Trophoblast cell (in vitro differentiated cells and primary cell): ENCODE measurements around the gene EYS.
A peak's percentile ranks its signal among the peaks of the same experiment; 100 is the strongest.

Experiments
- DNase-seq, 2 donors: peaks; one replicate each; pipeline ENCODE4 v3.0.0-alpha.2; 2016
- H2AFZ ChIP-seq: 2 replicates; pipeline ENCODE4 v1.6.1; 2013; ENCODE audit warnings: low read length, moderate library complexity, mild to moderate bottlenecking; ENCODE audit not compliant: insufficient read depth, poor library complexity
- H2AK5ac ChIP-seq: 2 replicates; pipeline ENCODE4 v1.6.1; 2013; ENCODE audit warnings: mild to moderate bottlenecking, low read length
- H2BK120ac ChIP-seq: 2 replicates; pipeline ENCODE4 v1.6.1; 2013; ENCODE audit warnings: low read length, mild to moderate bottlenecking, moderate library complexity; ENCODE audit not compliant: insufficient read depth, poor library complexity
- H2BK12ac ChIP-seq: 2 replicates; pipeline ENCODE4 v1.6.1; 2013; ENCODE audit warnings: mild to moderate bottlenecking, low read length, moderate library complexity
- H2BK5ac ChIP-seq: 2 replicates; pipeline ENCODE4 v1.6.1; 2013; ENCODE audit warnings: low read length, low read depth, moderate library complexity, mild to moderate bottlenecking; ENCODE audit not compliant: poor library complexity
- H3K14ac ChIP-seq: 2 replicates; pipeline ENCODE4 v1.6.1; 2013; ENCODE audit warnings: mild to moderate bottlenecking, low read length
- H3K18ac ChIP-seq: 2 replicates; pipeline ENCODE4 v1.6.1; 2013; ENCODE audit warnings: mild to moderate bottlenecking, low read length
- H3K23ac ChIP-seq: 2 replicates; pipeline ENCODE4 v1.6.1; 2013; ENCODE audit warnings: low read length
- H3K27ac ChIP-seq: 2 replicates; pipeline ENCODE4 v1.5.1; 2013; ENCODE audit warnings: low read depth, mild to moderate bottlenecking, inconsistent platforms, low read length, moderate library complexity
- H3K27me3 ChIP-seq: 2 replicates; pipeline ENCODE4 v1.6.1; 2013; ENCODE audit warnings: inconsistent platforms, mild to moderate bottlenecking, low read length, moderate library complexity; ENCODE audit not compliant: insufficient read depth
- H3K36me3 ChIP-seq, 2 experiments: 1 replicate in 1 of 2; 2 replicates in 1 of 2; pipeline ENCODE4 v1.6.1; 2013; ENCODE audit warnings: low read length in 2 of 2, mild to moderate bottlenecking in 2 of 2, moderate library complexity in 1 of 2; ENCODE audit not compliant: insufficient read depth in 2 of 2, control insufficient read depth in 1 of 2
- H3K4ac ChIP-seq: 2 replicates; pipeline ENCODE4 v1.6.1; 2013; ENCODE audit warnings: low read depth, mild to moderate bottlenecking, low read length, moderate library complexity
- H3K4me1 ChIP-seq, 2 experiments: 1 replicate in 1 of 2; 2 replicates in 1 of 2; pipeline ENCODE4 v1.6.1; 2013; ENCODE audit warnings: low read length in 2 of 2, mild to moderate bottlenecking in 2 of 2, moderate library complexity in 1 of 2; ENCODE audit not compliant: insufficient read depth in 2 of 2, control insufficient read depth in 1 of 2
- H3K4me2 ChIP-seq: 2 replicates; pipeline ENCODE4 v1.6.1; 2013; ENCODE audit warnings: inconsistent platforms, mild to moderate bottlenecking, low read length, moderate library complexity
- H3K4me3 ChIP-seq: 2 replicates; pipeline ENCODE4 v1.5.1; 2013; ENCODE audit warnings: mild to moderate bottlenecking, low read depth, low read length, inconsistent platforms
- H3K79me1 ChIP-seq: one replicate; pipeline ENCODE4 v1.6.1; 2013; ENCODE audit warnings: low read length
- H3K79me2 ChIP-seq: 2 replicates; pipeline ENCODE4 v1.6.1; 2013; ENCODE audit warnings: low read length, mild to moderate bottlenecking; ENCODE audit not compliant: control insufficient read depth, insufficient read depth, poor library complexity
- H3K9ac ChIP-seq: 2 replicates; pipeline ENCODE4 v1.6.1; 2013; ENCODE audit warnings: mild to moderate bottlenecking, low read length
- H3K9me3 ChIP-seq: 2 replicates; pipeline ENCODE4 v1.6.1; 2013; ENCODE audit warnings: low read depth, mild to moderate bottlenecking, control low read depth, inconsistent platforms, low read length; ENCODE audit not compliant: insufficient read depth
- H4K12ac ChIP-seq: 2 replicates; pipeline ENCODE4 v1.6.1; 2013; ENCODE audit warnings: low read depth, mild to moderate bottlenecking, low read length, moderate library complexity
- H4K8ac ChIP-seq: 2 replicates; pipeline ENCODE4 v1.6.1; 2013; ENCODE audit warnings: low read depth, mild to moderate bottlenecking, low read length, moderate library complexity
- H4K91ac ChIP-seq: one replicate; pipeline ENCODE4 v1.6.1; 2013; ENCODE audit warnings: low read depth, mild to moderate bottlenecking, low read length, moderate library complexity
- WGBS: extraction: QIAGEN DNeasy Blood & Tissue Kit; methylation state at CpG from one replicate; pipeline ENCODE4 v1.1.7; 2013; ENCODE audit warnings: missing lambda C conversion rate; ENCODE audit not compliant: insufficient read length, insufficient coverage; ENCODE audit errors: extremely low coverage; 5-methylcytosine and 5-hydroxymethylcytosine counted together

Gene EYS

DNA sequence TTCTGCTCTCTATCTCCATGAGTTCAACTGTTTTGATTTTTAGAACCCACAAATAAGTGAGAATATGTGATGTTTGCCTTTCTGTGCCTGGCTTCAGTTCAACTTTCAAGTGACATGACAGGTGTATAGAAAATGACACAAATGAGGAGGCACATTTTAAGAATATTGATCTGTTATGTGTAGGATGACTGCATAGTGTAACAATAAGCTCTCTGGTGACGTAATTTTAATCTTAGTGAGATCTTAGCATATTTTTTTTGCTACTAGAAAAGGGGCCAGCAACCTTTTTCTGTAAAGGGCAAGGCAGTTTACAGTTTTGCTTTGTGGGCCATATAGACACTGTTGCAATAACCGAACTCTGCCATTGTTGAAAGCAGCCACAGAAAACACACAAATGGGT is 1941.2 kb downstream of the EYS start:
- no peak overlapping the region for H2BK5ac ChIP-seq
- H3K9ac ChIP-seq = no peak overlapping the region
- no peak overlapping the region for H3K4me3 ChIP-seq
- H3K79me2 ChIP-seq = no peaks in the 10 kb centered on the region
- no peak overlapping the region for H3K18ac ChIP-seq
- no peak for DNase-seq
- H4K12ac ChIP-seq = no peak overlapping the region
- no peaks in the 10 kb centered on the region for H3K79me1 ChIP-seq
- no peak overlapping the region for H2AK5ac ChIP-seq
- H3K4me2 ChIP-seq = no peak overlapping the region
- H3K27me3 ChIP-seq = no peaks in the 10 kb centered on the region
- H3K4me1 ChIP-seq = no peaks in the 10 kb centered on the region
- WGBS = no CpG with 5 or more reads among the region's 2 CpGs
- no peak overlapping the region for H2BK120ac ChIP-seq
- H3K9me3 ChIP-seq = no peaks in the 10 kb centered on the region
- no peak overlapping the region for H3K14ac ChIP-seq
- H4K91ac ChIP-seq = no peak overlapping the region
- no peak overlapping the region for H3K23ac ChIP-seq
- no peak overlapping the region for H2BK12ac ChIP-seq
- H3K27ac ChIP-seq = no peak overlapping the region
- H4K8ac ChIP-seq = no peak overlapping the region
- no peaks in the 10 kb centered on the region for H3K36me3 ChIP-seq
- no peak overlapping the region for H2AFZ ChIP-seq
- no peak overlapping the region for H3K4ac ChIP-seq

DNA sequence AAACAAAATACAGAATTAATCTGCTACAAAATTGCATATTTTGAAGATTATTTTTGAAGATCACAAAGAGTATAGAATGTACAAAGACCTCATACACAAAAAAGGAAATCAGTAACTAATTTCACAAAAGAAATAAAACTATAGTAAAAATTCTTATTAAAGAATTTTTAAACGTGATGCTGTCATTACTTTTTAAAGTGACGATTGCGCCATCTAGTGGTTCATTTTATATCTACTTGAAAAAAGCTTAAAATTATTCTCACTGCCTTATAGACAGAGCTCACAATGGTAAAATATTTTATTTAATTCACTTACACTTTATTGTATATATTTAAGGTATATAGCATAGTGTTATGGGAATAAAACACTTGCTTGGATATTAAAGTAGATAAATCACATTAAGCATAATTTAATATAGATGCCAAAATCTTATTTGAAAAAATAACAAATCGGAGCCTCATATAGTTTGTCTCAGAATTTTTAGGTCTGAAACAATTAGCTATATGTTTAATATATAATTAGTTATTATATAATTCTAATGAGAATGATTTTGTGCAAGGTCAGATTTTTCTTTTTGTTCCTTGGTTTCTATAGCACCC is 1942.6 kb downstream of the EYS start:
- Histone ChIP-seq H2BK5ac (no peak overlapping the region), H3K4me3 (no peak overlapping the region), H2BK120ac (no peak overlapping the region), H3K79me1 (no peaks in the 10 kb centered on the region), H3K18ac (no peak overlapping the region), H4K12ac (no peak overlapping the region), H3K36me3 (no peaks in the 10 kb centered on the region), H2BK12ac (no peak overlapping the region), H2AFZ (no peak overlapping the region), H3K27me3 (no peaks in the 10 kb centered on the region), H3K4ac (no peak overlapping the region), H4K8ac (no peak overlapping the region), H2AK5ac (no peak overlapping the region), H4K91ac (no peak overlapping the region), H3K79me2 (no peaks in the 10 kb centered on the region), H3K4me2 (no peak overlapping the region), H3K14ac (no peak overlapping the region), H3K4me1 (no peaks in the 10 kb centered on the region), H3K27ac (no peak overlapping the region), H3K9me3 (no peaks in the 10 kb centered on the region), H3K23ac (no peak overlapping the region), H3K9ac (no peak overlapping the region)
- no CpG with 5 or more reads among the region's 4 CpGs for WGBS
- peak; percentile 0 to 89 for DNase-seq

- DNase-seq = no peak
- H3K14ac ChIP-seq = no peak overlapping the region
- no peaks in the 10 kb centered on the region for H3K4me1 ChIP-seq
- no peak overlapping the region for H4K12ac ChIP-seq
- no peaks in the 10 kb centered on the region for H3K79me1 ChIP-seq
- no peak overlapping the region for H3K23ac ChIP-seq
- H3K9me3 ChIP-seq = no peaks in the 10 kb centered on the region
- H3K36me3 ChIP-seq = no peaks in the 10 kb centered on the region
- H3K4me3 ChIP-seq = no peak overlapping the region
- H3K79me2 ChIP-seq = no peaks in the 10 kb centered on the region
- no peak overlapping the region for H2AFZ ChIP-seq
- no peak overlapping the region for H3K18ac ChIP-seq
- H2AK5ac ChIP-seq = no peak overlapping the region
- no peak overlapping the region for H3K9ac ChIP-seq
- no peak overlapping the region for H4K91ac ChIP-seq
- no peak overlapping the region for H2BK5ac ChIP-seq
- H2BK12ac ChIP-seq = no peak overlapping the region
- H4K8ac ChIP-seq = no peak overlapping the region
- H3K27me3 ChIP-seq = no peaks in the 10 kb centered on the region
- no peak overlapping the region for H3K4me2 ChIP-seq
- no peak overlapping the region for H3K4ac ChIP-seq
- H3K27ac ChIP-seq = no peak overlapping the region
- H2BK120ac ChIP-seq = no peak overlapping the region
These were observed 1946.8 kb downstream of the EYS start for GRCh38 chr6:63760199-63760598.

DNA sequence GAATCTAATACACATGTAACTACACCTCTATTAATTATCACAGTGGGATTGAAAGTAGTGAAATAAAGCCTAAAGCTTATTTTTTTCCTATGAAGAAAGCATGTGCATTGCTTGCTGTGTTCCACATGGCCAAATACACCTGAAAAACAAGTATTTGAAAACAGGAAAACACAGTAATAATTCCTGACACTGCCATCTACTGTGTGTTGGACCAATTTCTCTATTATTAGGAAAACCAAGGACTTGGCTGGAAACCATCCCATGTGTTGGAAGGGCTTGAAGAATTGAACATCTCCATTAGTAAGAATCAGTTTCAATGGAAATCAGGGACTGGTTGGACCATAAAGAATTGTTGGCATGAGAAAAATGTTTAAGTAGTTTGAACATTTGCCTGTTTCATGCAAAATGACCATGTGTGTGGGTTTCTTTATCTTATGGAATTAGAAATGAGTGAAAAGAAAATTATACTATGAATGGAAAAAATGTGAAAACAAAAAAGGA is 1947.4 kb downstream of the EYS start:
- Histone ChIP-seq H2BK120ac (no peak overlapping the region), H2BK5ac (no peak overlapping the region), H2BK12ac (no peak overlapping the region), H4K91ac (no peak overlapping the region), H3K23ac (no peak overlapping the region), H3K9ac (no peak overlapping the region), H4K8ac (no peak overlapping the region), H3K79me1 (no peaks in the 10 kb centered on the region), H3K36me3 (no peaks in the 10 kb centered on the region), H3K79me2 (no peaks in the 10 kb centered on the region), H2AK5ac (no peak overlapping the region), H3K27me3 (no peaks in the 10 kb centered on the region), H3K18ac (no peak overlapping the region), H3K4ac (no peak overlapping the region), H2AFZ (no peak overlapping the region), H4K12ac (no peak overlapping the region), H3K27ac (no peak overlapping the region), H3K4me2 (no peak overlapping the region), H3K14ac (no peak overlapping the region), H3K4me3 (no peak overlapping the region), H3K4me1 (no peaks in the 10 kb centered on the region), H3K9me3 (no peaks in the 10 kb centered on the region)
- DNase-seq = no peak
